Activated T-helper 1 cell treated with anti-CD3 and anti-CD28 coated beads, Interleukin-2, amount 50 U/mL, for 16 hours (primary cell): ENCODE measurements around the gene LRRC73.
"Not testable (repeated sequence)": the region's sequence is repeated elsewhere in the genome, so short reads cannot be mapped to it uniquely, and the experiment has no call there.

Source experiments
- DNase-seq, 2 donors: peaks; one replicate each; pipeline ENCODE4 v3.0.0-alpha.2; 2020; ENCODE audit warnings: low read depth in 1 of 2, low spot score in 1 of 2

The LRRC73 gene

DNA sequence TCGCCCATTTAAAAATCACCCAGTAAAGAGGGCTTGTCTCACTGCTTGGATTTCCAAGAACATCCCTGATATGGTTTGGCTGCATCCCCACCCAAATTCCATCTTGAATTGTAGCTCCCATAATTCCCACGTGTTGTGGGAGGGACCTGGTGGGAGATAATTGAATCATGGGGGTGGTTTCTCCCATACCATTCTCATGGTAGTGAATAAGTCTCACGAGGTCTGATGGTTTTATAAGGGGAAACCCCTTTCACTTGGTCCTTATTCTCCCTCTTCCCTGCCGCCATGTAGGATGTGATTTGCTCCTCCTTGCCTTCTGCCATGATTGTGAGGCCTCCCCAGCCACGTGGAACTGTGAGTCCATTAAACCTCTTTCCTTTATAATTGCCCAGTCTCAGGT lies 42.9 kb downstream of the LRRC73 start:
- DNase-seq = not testable (repeated sequence)

DNA sequence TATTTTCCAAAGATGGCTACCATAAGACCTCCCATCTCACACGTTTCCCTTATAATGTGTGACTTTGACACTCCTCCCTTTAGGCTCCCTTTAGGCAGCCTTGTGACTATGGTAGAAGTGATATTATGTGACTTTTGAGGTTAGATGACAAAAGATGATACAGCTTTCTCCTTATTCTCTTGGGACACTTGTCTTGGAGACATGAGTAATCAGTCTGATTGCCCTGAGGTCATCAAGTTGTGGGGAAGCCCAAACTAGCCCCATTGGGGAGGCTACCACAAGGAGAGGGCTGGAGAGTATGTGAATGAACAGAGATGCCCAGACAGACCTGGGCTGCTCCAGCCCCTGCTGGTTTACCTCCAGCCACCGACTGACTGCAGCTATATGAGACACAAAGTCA lies 44.2 kb downstream of the LRRC73 start:
- no peak for DNase-seq

DNA sequence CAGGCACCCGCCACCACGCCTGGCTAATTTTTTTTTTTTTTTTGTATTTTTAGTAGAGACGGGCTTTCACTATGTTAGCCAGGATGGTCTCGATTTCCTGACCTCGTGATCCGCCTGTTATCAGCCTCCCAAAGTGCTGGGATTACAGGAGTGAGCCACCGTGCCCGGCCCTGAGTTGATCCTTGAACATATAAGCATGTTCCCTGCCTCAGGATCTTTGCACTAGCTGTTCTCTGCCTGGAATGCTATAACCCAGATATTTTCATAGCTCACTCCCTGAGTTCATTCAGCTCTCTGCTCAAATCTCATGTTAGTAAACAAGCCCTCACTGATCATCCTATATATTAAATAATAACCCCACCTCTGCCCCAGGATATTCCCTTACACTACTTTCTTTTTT lies 45.8 kb downstream of the LRRC73 start:
- DNase-seq = no peak

DNA sequence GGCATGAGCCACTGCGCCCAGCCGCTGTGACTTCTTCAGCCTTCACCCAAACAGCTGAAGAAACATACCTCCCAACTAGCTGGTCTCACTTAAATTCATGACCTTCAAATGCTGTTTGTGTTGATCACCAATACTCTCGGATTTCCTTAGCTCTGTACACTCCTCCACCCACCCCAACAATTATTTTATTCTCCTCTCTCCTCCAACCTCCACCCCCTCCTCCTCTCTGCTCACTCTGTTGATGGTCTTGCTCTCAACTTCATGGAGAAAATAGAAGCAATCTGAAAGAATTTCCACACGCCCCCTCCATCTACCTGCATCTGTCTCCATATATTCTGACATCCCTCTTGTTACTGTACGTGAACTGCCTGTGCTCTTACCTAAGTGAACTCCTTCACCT lies 48.2 kb downstream of the LRRC73 start:
- no peak for DNase-seq

DNA sequence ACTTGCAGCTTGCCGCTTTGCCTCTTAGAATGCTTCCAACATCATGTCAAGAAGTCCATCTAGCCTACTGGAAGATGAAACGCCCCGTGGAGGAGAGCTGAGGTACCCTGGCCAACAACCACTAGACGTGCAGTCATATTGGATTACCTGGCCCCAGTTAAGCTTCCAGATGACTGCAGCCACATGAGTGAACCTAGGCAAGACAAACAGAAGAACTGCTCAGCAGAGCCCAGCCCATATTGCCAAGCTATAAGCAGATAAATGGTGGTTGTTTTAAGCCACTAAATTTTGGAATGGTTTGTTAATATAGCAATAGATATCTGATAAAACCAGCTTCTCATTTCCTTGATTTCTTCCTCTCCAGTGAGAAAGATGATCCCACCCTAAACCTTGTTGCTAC lies 50.1 kb downstream of the LRRC73 start:
- no peak for DNase-seq

DNA sequence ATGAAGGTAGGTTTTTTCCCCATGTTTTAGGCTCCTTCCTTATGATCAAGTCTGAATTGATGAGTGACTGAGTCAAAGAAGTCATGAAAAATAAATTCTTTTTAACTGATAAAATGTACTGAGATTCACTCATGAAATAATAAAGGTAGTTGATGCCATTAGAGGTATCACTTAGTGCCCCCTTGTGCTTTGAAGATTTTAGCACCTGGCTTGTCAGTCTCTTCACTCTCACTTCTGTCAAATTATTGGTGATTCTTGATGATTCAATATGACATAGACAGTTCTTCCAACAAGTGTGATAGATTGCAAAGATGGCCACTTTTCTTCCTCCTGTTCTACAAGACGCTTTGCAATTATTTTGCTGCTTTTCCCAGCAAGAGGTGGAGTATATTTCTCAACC lies 50.6 kb downstream of the LRRC73 start:
- no peak for DNase-seq

DNA sequence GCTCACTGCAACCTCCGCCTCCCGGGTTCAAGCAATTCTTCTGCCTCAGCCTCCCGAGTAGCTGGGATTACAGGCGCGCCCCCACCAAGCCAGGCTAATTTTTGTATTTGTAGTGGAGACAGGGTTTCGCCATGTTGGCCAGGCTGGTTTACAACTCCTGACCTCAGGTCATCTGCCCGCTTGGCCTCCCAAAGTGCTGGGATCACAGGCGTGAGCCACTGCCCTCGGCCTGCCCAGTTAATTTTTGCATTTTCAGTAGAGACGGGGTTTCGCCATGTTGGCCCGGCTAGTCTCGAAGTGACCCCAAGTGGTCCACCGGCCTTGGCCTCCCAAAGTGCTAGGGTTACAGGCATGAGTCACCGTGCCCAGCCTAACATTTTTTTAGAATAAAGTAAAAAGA lies 52.0 kb downstream of the LRRC73 start:
- not testable (repeated sequence) for DNase-seq

DNA sequence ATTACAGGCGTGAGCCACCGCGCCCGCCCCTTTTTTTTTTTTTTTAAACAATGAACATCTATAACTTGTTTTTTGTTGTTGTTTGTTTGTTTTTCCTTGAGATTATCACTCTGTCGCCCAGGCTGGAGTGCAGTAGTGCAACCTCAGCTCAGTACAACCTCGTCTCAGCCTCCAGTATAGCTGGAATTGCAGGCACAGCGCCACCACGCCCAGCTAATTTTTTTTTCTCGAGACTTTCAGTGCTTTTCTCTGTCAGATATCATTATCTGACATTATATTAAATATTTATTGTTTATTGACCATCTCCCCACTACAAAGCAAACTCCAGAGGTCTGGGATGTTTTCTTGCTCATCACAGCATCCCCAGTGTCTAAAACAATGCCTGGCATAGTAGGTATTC lies 52.5 kb downstream of the LRRC73 start:
- no peak for DNase-seq
